T-helper 1 cell (primary cell): Measurements from ENCODE around the gene ARVCF.

Experiments used
- DNase-seq, 5 donors: peaks; one replicate each; pipeline ENCODE4 v3.0.0-alpha.2; 2012 to 2020

The ARVCF gene

DNA sequence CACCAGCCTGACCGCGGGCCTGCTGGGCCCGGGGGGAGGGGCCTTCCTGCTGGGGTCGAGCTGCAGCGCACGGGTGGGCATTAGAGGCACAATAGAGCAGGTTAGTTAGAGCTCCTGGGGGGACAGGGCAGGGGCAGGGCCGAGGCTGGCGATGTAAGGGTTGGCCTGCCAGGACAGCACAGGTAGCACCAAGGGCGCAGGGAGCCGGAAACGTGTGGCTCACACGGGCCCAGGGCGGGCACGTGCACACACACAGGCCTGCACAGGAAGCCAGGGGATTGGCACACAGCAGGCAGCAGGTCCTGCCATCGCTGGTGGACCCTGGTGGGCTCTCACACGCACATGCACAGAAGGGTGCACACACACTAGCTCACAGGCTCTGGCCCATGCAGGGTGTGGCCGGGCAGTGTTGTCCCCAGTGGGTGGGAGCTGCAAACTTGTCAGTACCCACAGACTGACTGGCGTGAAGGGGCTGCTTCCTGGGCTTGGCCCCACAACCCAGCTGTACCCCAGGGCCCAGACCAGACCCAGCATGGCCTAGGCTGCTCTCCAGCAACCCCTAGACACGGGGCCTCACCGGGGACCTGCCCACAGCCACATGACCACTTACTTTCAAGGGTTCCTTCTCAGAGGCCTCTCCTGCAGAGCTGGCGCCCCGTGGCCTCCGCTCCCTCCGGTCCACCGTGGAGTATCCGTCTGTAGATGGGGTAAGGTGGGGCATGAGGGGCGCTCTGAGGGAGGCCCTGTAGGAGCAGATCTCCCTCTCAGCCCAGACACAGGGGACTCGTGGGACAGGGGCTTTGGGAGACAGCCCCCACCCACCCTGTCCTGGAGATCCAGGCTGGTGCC lies 45.1 kb downstream of the ARVCF start:
- DNase-seq, result no peak

DNA sequence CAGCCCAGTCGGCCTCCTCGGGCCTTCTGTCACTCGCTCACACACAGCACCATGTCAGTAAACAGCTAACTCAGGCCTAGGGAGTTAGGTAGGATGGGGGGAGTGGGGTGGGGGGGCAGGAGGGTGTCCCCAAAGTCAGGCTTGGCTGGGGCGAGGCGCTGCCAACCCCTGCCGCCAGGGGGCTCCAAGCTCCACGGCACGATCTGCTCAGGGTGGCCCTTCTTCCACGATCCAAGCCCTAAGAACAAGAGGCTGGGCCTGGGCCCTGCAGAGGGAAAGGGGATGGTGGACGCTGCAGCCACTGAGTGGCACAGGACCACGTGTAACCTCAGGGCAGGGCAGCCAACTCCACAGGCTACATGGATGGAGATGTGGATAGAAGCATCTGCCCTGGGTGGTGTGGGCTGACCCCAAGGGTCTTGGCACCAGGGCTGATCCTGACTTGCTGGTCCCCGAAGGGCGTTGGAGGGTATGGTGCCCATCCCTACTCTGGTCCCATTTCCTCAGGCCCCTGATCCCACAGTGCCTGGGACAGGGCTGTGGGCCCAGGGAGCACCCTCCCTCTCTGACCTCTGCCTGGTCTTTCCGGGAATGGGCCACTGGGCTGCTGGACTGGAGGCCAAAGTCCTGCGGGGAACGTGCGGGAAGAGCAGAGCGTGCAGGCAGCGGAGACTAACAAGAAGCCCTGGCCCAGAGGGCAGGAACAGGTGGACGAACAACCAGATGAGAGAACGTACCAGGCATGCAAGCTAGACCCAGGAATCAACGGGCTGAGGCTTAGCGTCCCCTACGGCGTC lies 45.9 kb downstream of the ARVCF start:
- DNase-seq, result peak; percentile 37 to 72 (median 67)

DNA sequence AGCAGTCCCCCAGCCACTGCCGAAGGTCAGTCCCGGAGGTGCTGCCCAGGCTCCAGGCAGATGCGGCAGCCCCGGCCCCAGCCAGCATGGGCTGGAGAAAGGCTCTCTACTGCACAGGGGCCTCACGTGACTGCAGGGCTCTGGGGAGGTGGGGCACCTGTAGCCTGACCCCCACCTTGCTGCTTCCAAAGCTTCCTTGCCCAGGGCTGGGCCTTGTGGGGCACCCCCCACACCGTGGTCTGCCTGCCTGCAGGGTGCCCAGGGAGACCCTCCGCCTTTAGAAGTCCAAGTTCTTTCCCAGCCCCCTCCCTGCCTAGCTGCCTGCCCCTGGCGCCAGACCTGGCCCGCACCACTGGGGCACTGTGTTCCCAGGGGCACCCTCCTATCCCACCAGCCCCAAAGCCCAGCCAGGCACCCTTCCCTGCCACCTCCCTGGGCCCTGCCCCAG lies 46.6 kb downstream of the ARVCF start:
- no peak for DNase-seq

DNA sequence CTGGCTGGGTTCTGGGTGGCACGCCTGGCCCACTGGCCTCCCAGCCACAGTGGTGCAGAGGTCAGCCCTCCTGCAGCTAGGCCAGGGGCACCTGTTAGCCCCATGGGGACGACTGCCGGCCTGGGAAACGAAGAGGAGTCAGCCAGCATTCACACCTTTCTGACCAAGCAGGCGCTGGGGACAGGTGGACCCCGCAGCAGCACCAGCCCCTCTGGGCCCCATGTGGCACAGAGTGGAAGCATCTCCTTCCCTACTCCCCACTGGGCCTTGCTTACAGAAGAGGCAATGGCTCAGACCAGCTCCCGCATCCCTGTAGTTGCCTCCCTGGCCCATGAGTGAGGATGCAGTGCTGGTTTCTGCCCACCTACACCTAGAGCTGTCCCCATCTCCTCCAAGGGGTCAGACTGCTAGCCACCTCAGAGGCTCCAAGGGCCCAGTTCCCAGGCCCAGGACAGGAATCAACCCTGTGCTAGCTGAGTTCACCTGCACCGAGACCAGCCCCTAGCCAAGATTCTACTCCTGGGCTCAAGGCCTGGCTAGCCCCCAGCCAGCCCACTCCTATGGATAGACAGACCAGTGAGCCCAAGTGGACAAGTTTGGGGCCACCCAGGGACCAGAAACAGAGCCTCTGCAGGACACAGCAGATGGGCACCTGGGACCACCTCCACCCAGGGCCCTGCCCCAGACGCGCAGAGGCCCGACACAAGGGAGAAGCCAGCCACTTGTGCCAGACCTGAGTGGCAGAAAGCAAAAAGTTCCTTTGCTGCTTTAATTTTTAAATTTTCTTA lies 47.3 kb downstream of the ARVCF start:
- no peak for DNase-seq

DNA sequence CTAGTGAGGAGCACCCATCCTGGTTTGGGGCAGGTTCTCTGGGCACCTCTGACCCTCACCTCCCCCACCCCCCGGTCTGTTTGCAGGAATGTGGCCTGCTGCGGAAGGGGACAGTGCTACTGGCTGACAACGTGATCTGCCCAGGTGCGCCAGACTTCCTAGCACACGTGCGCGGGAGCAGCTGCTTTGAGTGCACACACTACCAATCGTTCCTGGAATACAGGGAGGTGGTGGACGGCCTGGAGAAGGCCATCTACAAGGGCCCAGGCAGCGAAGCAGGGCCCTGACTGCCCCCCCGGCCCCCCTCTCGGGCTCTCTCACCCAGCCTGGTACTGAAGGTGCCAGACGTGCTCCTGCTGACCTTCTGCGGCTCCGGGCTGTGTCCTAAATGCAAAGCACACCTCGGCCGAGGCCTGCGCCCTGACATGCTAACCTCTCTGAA lies 48.2 kb downstream of the ARVCF start:
- no peak for DNase-seq

DNA sequence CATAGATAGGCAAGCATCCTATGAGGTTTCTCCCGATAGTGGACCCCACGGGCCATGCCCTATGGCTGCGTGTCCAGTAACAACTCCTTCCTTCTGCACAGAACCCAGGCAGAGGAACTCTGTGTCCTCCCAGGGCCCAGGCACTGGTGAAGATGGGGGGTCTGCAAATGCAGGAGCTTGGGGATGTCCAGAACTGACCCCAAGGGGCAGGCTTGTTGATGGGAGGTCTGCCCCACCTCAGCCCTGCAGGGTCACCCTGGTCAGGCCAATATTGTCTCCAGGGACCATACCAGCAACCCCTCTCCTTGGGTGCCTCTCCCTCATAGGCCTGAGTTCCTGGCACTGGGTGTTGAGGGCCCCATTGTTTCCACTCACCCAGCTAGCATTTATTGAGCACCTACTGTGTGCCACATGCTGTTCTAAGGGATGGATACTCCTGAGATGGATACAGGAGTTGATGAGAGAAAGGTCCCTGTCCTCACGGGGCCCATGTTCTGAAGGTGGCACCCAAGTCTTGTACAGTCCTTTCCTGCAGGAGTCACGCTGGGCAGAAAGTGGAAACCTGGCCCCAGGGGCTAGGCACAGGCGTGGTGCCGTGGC lies 48.7 kb downstream of the ARVCF start:
- no peak for DNase-seq

DNA sequence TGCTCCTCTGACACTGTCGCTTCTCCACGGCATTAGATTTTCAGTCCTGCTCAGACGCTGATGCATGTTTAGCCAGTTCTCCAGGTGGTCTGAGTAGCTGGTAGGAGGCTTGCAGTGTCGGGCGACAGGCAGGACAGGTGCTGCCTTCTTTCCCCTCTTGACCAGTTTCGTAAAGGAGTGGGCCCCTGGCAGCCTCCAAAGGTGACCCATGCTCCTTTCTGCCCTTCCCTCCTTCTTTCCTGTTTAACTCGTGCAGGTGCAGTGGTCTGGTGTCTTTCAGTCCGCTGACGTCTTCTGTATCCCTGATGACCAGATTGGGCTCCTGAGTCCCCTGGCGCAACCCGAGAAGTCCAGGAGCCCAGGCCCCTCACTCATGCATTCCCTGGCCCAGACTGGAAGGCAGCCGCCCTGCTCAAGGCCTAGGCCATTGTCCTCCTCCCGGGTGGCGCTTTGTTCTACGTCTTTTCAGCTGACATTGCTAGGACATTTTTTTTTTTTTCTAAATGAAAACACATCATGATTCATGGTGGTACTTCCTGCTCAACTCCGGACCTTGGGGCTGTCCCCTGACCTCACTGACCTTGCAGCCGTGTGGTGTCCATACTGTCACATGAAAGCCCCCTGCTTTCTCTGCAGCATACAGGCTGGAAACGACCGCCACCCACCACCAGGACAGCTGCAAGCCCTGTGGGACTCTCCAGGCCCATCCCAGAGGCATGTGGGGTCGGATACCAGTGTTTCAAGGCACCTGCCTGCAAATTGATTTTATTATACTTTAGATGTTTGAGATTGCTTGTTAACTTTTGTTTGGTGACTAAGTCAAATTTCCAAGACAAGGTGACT lies 49.5 kb downstream of the ARVCF start:
- DNase-seq, result no peak

DNA sequence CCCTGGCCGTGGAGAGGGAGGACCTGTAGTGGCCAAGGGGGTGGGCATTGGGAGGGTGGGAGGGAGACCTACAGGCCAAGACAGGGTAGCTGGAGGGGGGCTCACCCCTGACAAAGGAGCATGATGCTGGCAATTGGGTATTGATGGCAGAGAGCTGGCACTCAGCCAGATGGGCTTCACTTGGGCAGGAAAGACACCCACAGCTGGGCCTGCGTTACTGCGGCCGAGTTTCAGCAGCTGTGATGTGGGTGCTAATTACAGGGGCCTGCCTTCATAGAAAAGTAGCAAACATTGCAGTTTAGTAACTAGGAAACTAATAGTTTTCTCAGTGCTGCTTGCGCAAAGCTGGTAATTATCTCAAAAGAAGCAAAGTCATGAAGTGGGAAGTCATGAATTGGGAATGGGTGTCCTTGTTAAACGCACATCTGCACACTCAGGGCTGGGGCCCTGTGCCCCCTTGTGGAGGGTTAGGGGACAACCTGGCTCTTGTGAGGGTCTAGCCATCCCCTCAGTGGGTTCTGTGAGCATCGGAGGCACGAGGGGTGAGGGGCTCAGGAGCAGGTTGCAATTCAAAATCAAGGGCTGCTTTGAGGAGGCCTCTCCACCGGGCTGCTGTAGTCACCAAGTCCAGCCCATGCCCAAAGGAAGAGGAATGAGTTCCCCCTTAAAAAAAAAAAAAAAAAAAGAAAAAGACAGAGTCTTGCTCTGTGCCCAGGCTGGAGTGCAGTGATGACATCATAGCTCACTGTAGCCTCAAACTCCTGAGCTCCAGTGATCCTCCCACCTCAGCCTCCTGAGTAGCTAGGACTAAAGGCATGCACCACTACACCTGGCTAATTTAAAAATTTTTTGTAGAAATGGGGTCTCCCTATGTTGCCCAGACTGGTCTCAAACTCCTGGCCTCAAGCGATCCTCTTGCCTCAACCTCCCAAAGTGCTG lies 50.6 kb downstream of the ARVCF start:
- no peak for DNase-seq

DNA sequence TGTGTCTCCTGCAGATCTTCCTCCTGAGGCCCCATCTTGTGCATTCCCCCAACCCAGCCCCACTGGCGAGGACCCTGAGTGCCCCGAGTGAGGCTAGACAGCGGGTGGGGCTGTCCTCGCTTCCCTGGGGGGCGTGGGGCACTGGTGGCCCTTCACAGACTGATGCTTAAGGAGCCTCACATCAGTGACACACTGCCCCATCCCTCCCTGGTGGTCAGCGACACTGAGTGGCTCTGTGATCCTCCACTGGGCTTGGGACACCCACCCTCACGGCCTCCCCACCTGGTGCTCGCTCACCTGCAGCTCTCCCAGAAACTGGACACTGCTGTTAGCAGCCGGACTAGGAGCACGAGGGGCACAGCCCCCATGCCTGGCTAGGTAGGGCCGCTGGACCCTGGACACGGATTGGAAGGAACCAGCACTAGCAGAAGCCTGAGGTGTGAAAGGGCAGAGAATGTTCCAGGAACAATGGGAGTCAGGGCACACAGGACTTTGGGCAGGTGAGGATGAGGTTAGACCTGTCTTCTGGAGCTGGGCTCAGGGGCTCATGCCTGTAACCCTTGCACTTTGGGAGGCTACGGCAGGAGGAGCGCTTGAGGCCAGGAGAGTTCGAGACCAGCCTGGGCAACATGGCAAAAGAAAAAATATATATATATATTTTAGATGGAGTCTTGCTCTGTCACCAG lies 51.8 kb downstream of the ARVCF start:
- DNase-seq, result peak in 1 of 5 donors; percentile 6

DNA sequence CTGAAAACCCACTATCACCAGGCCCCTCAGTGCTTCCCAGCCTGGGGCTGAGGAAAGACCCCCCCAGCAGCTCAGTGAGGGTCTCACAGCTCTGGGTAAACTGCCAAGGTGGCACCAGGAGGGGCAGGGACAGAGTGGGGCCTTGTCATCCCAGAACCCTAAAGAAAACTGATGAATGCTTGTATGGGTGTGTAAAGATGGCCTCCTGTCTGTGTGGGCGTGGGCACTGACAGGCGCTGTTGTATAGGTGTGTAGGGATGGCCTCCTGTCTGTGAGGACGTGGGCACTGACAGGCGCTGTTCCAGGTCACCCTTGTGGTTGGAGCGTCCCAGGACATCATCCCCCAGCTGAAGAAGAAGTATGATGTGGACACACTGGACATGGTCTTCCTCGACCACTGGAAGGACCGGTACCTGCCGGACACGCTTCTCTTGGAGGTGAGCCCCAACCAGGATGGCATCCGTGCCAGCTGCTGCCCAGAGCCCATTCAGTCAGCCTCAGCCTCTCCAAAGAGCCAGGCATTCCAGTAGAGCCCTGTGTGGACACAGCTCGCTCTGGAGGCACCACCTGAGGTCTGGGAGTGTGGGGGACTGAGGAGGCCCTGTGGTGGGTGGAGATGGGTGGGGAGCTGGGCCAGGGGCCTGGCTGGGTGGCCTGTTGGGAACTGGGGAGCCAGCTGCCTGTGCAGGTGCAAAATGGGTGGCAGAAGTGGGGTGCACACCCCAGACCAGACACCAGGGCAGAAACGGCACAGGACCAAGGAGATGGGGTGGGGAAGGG lies 52.6 kb downstream of the ARVCF start:
- DNase-seq, result peak in 1 of 5 donors; percentile 2

DNA sequence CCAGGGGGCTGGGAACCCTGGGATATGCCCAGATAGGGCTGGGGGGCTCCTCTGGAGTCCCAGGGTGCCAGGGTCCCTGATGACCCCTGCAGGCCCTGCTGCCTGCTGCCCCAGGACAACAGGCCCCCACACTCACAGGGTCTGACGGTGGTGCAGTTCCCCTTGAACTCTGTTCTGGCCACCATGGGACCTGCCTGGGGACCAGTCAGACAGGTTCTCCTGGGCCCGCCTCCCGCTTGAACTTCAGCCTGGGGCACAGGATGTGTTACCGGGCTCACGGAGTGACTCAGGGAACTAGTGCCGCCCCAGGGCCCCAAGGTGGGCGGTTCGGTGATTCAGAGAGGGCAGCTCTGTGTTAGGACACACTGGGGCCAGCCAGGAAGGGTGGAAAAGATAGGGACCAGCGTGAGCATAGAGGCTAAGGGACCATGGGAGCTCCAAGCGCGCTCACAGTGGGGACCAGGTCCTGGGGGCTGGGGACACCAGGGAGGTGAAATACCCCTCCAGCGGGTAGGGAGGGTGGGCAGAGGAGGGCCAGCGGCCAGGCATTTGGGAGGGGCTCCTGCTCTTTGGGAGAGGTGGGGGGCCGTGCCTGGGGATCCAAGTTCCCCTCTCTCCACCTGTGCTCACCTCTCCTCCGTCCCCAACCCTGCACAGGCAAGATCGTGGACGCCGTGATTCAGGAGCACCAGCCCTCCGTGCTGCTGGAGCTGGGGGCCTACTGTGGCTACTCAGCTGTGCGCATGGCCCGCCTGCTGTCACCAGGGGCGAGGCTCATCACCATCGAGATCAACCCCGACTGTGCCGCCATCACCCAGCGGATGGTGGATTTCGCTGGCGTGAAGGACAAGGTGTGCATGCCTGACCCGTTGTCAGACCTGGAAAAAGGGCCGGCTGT lies 53.5 kb downstream of the ARVCF start:
- no peak for DNase-seq

DNA sequence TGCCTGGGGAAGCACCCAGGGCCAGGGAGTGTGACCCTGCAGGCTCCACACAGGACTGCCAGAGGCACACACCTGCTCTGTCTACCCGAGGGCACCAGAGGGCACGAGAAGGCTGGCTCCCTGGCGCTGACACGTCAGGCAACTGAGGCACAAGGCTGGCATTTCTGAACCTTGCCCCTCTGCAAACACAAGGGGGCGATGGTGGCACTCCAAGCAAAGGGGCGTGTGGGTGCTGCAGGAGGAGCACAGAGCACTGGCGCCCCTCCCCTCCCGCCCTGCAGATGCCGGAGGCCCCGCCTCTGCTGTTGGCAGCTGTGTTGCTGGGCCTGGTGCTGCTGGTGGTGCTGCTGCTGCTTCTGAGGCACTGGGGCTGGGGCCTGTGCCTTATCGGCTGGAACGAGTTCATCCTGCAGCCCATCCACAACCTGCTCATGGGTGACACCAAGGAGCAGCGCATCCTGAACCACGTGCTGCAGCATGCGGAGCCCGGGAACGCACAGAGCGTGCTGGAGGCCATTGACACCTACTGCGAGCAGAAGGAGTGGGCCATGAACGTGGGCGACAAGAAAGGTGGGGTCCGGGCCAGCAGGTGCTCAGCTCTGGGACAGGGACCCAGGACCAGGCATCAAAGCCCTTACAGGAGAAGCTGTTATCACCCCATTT lies 54.2 kb downstream of the ARVCF start:
- DNase-seq, result peak in 4 of 5 donors; percentile 28 to 59 (median 34)

DNA sequence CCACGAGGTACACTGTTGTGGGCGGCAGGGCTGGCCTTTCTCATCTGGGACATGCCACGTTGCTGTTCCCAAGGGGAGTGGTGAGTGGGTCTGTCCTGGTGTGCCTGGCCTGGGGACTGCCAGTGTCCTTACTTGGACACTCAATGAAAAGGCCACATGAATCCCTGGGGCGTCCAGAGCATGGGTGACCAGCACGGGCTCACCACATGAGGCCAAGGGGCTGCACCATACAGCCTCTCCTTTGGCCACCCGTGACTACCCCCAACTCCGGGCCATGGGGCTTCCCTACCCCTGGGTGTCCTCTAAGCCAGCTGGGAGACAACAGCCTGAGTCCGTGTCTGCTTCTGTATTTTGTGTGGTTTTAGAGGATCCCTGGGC lies 54.8 kb downstream of the ARVCF start:
- no peak for DNase-seq

DNA sequence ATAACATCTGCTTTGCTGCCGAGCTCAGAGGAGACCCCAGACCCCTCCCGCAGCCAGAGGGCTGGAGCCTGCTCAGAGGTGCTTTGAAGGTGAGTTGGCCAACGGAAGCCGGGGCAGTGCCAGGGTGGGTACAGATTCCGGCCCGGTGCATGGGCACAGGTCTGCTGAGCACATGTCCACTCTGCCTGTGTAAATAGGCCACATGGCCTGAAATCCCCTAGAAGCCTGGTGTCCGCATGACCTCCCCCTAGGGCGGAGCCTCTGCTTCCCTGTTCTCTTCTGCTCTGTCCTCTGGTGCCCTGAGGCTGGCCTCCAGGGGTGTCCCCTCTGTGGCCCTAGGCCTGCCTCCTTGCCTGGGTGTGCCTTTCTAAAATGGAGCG lies 55.4 kb downstream of the ARVCF start:
- no peak for DNase-seq

DNA sequence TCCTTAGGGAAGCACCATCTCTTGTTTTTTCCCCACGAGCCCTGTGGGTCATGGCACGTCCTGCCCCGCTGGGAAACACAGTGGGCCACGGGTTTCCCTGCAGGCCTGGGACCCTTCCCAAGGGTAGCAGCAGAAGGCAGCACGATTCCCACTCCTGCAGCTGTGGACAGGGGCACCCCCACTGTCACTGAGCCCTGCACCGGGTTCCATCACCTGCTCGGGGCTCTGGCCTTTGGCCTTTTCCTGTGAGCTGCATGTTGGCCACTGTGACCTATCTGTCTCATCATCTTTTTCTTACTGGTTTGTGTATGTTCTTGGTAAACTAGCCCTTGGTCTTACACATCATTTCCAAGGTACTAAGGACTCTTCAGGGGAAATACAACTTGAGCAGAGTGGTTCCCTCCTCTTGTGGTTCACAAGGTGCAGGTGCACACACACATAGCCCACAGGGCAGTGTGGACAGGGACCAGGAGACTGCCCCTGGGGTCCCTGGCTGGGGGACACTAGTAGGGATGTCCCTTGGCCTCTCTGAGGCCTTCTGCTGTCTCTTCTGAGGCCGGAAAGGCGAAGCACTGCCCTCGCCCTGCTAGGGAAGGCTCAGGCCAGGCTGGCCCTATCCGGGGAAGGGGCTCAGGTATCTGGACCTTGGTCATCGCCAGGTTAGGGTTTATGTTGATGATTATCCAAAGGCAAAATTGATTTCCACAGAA lies 56.0 kb downstream of the ARVCF start:
- DNase-seq, result no peak

DNA sequence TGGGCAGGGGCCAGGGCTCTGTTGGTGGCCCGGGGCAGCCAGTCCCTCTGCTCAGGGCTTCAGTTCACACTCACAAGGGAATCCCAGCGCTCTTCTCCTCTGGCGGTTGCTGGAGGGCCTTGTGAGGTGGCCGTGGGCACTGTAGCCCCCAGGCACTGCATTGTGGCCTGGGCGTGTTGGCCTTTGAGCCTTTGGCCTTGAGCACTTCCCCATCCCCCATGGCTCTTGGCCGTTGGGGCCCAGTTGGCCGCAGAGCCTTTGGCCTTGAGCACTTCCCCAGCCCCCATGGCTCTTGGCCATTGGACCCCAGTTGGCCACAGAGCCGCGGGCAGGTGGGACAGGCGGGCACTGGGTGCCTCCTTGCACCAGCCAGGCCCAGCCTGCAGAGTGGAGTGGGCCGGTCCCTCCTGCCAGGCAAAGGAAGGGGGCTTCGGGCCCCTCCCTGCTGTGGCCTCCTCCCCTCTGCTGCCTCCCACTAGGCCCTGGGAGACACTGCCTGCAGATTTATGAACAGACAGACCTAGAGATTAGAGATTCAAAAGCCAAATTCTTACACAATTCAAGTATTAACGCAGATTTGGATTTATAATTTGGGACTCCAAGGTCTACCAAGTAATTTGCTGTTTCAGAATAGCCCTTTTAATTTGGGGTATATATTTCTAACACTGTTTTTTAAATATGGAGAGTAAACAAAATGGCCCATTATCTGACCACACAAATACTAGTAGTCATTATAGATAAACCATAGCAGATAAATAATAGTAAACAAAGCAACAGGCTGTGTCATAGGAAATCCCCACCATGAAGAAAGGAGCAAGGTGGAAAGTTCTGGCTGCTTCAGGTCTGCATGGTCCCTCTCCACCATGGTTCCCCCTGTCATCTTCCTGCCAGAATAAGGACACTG lies 56.8 kb downstream of the ARVCF start:
- no peak for DNase-seq
